GM12801 (cell line): ENCODE results near the gene IGF1R.

Experiments used
- TF ChIP-seq, protein P1 (sequence below): IDR thresholded peaks from one replicate; pipeline ENCODE4 v1.5.1; 2011; ENCODE audit warnings: control low read depth; ENCODE audit not compliant: insufficient read length; ENCODE audit errors: extremely low read depth

The IGF1R gene

DNA sequence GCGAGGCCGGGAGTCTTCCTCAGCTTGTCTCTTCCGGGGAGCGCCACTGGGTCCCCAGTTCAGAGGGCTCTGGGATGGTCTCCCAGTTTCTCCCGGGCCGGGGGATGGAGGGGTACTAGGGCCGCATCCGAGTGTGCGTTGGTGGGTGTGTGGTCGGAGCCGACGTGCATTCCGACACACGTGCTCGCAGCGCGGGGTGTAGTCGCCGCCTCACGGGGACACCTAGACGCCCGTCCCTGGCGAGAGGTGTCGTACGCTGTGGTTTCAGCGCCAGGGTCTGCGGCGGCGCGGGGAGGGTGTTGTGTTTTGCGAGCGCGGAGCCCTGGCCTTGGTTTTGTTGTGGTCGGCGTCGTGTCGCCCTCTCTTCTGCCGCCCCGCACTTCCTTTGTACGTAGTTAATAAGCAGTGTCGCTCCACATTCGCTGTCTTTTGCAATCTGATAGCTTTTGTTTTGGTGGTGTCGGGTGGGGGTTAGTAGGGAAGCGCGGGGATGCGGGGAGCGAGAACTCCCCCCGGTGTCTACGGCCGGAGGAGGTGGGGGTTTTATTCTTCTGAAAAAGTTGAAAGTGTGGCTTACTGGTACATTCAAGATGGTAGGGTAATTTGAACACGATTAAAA is 2.2 kb downstream of the IGF1R start:
- TF ChIP-seq, protein P1, sequence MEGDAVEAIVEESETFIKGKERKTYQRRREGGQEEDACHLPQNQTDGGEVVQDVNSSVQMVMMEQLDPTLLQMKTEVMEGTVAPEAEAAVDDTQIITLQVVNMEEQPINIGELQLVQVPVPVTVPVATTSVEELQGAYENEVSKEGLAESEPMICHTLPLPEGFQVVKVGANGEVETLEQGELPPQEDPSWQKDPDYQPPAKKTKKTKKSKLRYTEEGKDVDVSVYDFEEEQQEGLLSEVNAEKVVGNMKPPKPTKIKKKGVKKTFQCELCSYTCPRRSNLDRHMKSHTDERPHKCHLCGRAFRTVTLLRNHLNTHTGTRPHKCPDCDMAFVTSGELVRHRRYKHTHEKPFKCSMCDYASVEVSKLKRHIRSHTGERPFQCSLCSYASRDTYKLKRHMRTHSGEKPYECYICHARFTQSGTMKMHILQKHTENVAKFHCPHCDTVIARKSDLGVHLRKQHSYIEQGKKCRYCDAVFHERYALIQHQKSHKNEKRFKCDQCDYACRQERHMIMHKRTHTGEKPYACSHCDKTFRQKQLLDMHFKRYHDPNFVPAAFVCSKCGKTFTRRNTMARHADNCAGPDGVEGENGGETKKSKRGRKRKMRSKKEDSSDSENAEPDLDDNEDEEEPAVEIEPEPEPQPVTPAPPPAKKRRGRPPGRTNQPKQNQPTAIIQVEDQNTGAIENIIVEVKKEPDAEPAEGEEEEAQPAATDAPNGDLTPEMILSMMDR, result no peak

DNA sequence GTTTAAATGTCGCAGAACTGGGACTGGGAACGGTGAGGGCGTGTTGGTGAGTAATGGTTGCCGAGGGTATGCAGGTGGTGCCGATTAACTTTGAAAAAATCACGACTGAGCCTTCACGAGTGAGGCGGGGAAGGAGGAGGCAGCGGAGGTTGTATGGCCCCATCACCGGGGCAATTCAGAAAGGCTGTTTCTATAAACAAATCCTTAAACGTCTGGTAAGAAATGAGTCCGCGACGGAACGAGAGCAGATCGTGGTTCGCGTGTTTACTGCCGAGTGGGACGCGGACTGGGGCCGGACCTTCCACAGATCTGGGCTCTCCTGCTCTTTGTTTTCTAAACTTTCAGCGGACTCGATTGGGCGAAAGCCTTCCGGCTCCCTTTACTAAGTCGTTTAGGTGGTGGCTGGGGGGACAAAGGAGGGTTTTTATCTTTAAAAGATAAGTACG is 2.7 kb downstream of the IGF1R start:
- TF ChIP-seq, protein P1, result no peak

DNA sequence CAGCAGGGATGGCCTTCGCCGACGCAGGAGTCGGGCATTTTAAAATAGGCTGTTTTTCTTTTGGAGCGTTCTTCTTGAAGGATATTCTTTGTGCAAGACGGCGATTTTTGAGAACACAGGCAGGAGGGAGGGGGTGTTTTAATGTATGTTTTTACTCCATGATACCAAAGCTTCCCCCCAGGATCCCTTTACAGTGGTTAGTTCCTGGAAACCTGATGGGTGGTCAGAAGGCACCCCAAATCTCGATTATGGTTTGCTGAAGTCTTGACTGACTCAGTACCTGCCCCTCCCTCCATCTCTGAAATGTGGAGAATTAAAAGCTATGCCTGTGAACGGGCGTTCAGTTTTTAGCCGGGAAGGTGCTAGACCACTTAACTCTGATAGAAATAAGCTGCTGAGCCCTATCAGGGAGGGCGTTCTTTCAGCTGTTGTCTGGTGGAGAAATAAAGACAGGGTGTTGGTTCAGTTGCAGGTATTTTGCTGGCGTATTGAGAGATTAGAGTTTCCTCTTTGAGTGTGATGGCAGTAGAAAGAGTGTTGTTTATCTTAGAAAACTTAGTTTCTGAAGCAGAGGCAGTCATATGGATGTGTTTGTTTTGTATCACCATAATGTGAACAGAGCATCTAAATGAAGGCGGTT is 3.4 kb downstream of the IGF1R start:
- TF ChIP-seq, protein P1, result no peak

DNA sequence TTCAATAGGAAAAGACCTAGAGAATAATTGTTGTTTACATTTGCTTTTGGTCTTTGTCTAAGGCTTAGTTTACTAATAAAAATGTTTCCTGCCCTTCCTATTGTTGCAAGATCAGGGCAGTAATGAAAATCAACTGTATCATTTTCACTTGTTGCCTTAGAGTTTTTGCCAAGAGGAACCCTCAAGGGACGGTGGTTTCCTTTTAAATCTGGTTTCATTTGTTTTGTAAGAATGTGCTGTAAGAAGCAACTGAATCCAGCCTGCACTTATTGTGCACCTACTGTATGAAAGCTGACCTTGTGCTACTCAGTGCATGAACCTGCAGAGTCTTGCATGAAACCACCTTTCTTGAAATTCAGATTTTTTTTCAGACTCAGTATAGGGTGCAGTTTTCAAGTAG is 5.3 kb downstream of the IGF1R start:
- TF ChIP-seq, protein P1, result no peak

DNA sequence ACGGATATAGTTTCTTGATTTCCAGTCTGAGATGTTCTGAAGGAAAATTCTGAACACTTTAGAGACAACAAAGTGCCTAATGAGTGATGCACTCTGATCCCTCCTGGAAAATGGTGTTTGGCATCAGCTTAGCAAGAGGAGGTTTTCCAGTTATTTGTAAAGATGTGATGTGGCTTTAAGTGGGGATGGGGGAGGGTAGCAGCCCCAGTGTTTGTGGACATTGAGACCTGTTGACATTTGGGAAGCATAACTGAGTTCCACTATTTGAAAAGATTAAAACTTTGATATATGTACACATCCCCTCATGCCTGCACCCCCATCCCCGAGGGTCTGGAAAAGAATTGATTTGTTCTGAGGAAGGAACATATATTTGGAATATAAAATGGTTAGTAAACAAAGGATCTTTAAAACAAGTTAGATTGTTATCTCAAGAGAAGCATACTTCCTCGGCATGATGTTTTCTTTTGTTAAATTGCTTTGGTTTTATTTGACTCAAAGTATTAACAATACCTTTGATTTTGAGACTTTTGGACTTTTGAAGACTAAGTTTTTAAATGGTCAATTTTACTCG is 6.5 kb downstream of the IGF1R start:
- TF ChIP-seq, protein P1, result no peak

DNA sequence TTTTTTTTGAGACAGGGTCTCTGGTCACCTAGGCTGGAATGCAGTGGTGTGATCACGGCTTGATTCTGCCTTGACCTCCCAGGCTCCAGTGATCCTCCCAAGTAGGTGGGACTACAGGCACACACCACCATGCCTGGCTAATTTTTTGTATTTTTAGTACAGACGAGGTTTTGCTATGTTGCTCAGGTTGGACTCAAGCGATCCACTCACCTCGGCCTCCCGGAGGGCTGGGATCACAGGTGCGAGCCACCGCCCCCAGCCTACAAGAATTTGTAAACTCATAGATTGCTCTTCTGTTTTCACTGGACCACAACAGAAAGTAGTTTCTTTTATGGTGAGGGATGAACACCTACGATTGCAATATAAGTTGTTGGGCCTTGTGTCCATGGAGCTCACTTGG is 7.4 kb downstream of the IGF1R start:
- TF ChIP-seq, protein P1, result no peak

DNA sequence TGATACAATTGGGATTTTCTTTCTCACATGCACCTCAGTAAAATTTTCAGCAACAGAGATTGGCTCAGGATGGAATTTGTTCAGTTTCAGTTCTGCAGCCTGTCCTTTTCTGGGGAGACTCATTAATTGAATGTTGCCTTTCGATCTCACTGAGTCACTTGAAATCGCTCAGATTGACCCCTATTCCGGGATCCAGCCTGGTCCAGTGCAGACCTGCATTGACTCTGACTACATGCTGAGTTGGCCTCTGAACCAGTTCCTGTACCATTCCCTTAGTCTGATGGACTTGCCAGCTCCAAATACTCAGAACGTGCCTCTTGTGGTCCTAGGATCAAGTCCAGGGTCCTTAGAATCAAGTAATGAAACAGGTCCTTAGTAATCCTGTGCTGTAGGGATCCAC is 9.4 kb downstream of the IGF1R start:
- TF ChIP-seq, protein P1, result no peak
